MM.1S (cell line): ENCODE measurements around the gene SLIT3.

Source experiments
- EZH2 ChIP-seq: fragments of 300-600 bp; sonication (generic); optimal IDR thresholded peaks from 2 replicates; pipeline ENCODE3; 2017; ENCODE audit warnings: low read depth, mild to moderate bottlenecking, antibody characterized with exemption, low read length, mixed read lengths
- TF ChIP-seq, protein P1 (sequence below): fragments of 300-600 bp; sonication (generic); IDR thresholded peaks from 2 replicates; pipeline ENCODE4 v1.5.1; 2016; ENCODE audit warnings: antibody characterized with exemption, low read length, mixed read lengths

DNA sequence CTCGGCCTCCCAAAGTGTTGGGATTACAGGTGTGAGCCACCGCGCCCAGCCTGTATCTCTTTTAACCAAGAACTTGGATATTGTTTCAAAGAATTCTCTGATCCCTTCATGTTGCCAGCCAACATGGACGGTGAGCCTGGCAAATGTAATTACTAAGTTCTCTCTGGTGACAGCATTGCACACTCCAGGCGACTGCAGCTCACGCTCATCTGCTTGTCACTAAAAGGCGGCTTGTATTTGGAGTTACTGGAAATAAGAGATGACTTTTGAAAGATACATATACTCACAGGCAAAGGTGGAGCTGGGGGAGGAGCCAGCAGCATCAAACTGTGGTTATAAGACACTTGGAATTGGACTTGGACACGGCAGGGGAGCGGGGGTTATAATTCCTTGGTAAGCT lies 172.3 kb downstream of the SLIT3 start:
- TF ChIP-seq, protein P1, sequence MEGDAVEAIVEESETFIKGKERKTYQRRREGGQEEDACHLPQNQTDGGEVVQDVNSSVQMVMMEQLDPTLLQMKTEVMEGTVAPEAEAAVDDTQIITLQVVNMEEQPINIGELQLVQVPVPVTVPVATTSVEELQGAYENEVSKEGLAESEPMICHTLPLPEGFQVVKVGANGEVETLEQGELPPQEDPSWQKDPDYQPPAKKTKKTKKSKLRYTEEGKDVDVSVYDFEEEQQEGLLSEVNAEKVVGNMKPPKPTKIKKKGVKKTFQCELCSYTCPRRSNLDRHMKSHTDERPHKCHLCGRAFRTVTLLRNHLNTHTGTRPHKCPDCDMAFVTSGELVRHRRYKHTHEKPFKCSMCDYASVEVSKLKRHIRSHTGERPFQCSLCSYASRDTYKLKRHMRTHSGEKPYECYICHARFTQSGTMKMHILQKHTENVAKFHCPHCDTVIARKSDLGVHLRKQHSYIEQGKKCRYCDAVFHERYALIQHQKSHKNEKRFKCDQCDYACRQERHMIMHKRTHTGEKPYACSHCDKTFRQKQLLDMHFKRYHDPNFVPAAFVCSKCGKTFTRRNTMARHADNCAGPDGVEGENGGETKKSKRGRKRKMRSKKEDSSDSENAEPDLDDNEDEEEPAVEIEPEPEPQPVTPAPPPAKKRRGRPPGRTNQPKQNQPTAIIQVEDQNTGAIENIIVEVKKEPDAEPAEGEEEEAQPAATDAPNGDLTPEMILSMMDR = no peak
- TF ChIP-seq EZH2 = no peak
